H9 (cell line): ENCODE measurements around the gene NXPH1. TPM values are rescaled to one million over a fixed set of nuclear protein-coding genes. Genes with fewer than 3 reads are reported as not detected.

Experiments used
- DNase-seq: peaks from one replicate; pipeline ENCODE4 v3.0.0-alpha.2; 2017
- H2AFZ ChIP-seq: one replicate; pipeline ENCODE4 v1.6.1; 2013; ENCODE audit warnings: mild to moderate bottlenecking, low read length, control low read depth, moderate library complexity
- H2AK5ac ChIP-seq: 2 replicates; pipeline ENCODE4 v1.6.1; 2013; ENCODE audit warnings: low read length, control low read depth, mixed read lengths; ENCODE audit not compliant: insufficient read length
- H2BK120ac ChIP-seq: one replicate; pipeline ENCODE4 v1.6.1; 2013; ENCODE audit warnings: low read depth, mild to moderate bottlenecking, low read length, control low read depth, inconsistent platforms; ENCODE audit not compliant: poor library complexity, severe bottlenecking
- H2BK12ac ChIP-seq: 2 replicates; pipeline ENCODE4 v1.6.1; 2013; ENCODE audit warnings: low read length, control low read depth, mixed read lengths, low read depth; ENCODE audit not compliant: insufficient read length
- H2BK15ac ChIP-seq: 2 replicates; pipeline ENCODE4 v1.6.1; 2013; ENCODE audit warnings: low read depth, low read length, control low read depth
- H2BK20ac ChIP-seq: one replicate; pipeline ENCODE4 v1.6.1; 2013; ENCODE audit warnings: low read depth, mild to moderate bottlenecking, low read length, control low read depth, inconsistent platforms; ENCODE audit not compliant: poor library complexity, severe bottlenecking
- H2BK5ac ChIP-seq: 2 replicates; pipeline ENCODE4 v1.6.1; 2013; ENCODE audit warnings: low read length, control low read depth, mixed read lengths; ENCODE audit not compliant: insufficient read length
- H3K14ac ChIP-seq: 2 replicates; pipeline ENCODE4 v1.6.1; 2013; ENCODE audit warnings: low read length, control low read depth; ENCODE audit not compliant: insufficient read depth
- H3K18ac ChIP-seq: 2 replicates; pipeline ENCODE4 v1.6.1; 2013; ENCODE audit warnings: low read depth, mild to moderate bottlenecking, mixed read lengths, low read length, control low read depth; ENCODE audit not compliant: insufficient read length
- H3K23ac ChIP-seq: 2 replicates; pipeline ENCODE4 v1.6.1; 2013; ENCODE audit warnings: low read length, control low read depth, mixed read lengths, low read depth; ENCODE audit not compliant: insufficient read length
- H3K23me2 ChIP-seq: 2 replicates; pipeline ENCODE4 v1.6.1; 2013; ENCODE audit warnings: low read depth, mild to moderate bottlenecking, mixed read lengths, low read length, control low read depth; ENCODE audit not compliant: insufficient read length, poor library complexity, severe bottlenecking
- H3K27ac ChIP-seq: 2 replicates; pipeline ENCODE4 v1.5.1; 2013; ENCODE audit warnings: low read length, control low read depth, mixed read lengths, low read depth; ENCODE audit not compliant: insufficient read length
- H3K27me3 ChIP-seq: 2 replicates; pipeline ENCODE4 v1.6.1; 2013; ENCODE audit warnings: low read length, control low read depth, inconsistent platforms; ENCODE audit not compliant: insufficient read depth
- H3K4ac ChIP-seq: 2 replicates; pipeline ENCODE4 v1.6.1; 2013; ENCODE audit warnings: low read depth, mild to moderate bottlenecking, control low read depth, inconsistent platforms, low read length, moderate library complexity
- H3K4me1 ChIP-seq: 2 replicates; pipeline ENCODE4 v1.6.1; 2013; ENCODE audit warnings: low read length, control low read depth, inconsistent platforms; ENCODE audit not compliant: insufficient read depth
- H3K4me2 ChIP-seq: 2 replicates; pipeline ENCODE4 v1.6.1; 2013; ENCODE audit warnings: low read length, control low read depth, mixed read lengths; ENCODE audit not compliant: insufficient read length, insufficient read depth
- H3K56ac ChIP-seq: 2 replicates; pipeline ENCODE4 v1.6.1; 2013; ENCODE audit warnings: low read depth, mild to moderate bottlenecking, mixed read lengths, low read length, control low read depth; ENCODE audit not compliant: insufficient read length
- H3K79me1 ChIP-seq: 2 replicates; pipeline ENCODE4 v1.6.1; 2013; ENCODE audit warnings: low read depth, mild to moderate bottlenecking, moderate library complexity, low read length, control low read depth, inconsistent platforms; ENCODE audit not compliant: insufficient read depth, poor library complexity, severe bottlenecking
- H3K79me2 ChIP-seq: 2 replicates; pipeline ENCODE4 v1.6.1; 2013; ENCODE audit warnings: low read length, control low read depth, inconsistent platforms; ENCODE audit not compliant: insufficient read depth
- H3K9ac ChIP-seq: 2 replicates; pipeline ENCODE4 v1.6.1; 2013; ENCODE audit warnings: low read length, control low read depth, mixed read lengths; ENCODE audit not compliant: insufficient read length; ENCODE audit errors: extremely low read depth
- H3K9me3 ChIP-seq: one replicate; pipeline ENCODE4 v1.6.1; 2013; ENCODE audit warnings: low read depth, low read length, inconsistent platforms; ENCODE audit not compliant: control insufficient read depth
- H3T11ph ChIP-seq: one replicate; pipeline ENCODE4 v1.6.1; 2013; ENCODE audit warnings: mild to moderate bottlenecking, low read length, control low read depth, inconsistent platforms
- H4K20me1 ChIP-seq: one replicate; pipeline ENCODE4 v1.6.1; 2013; ENCODE audit not compliant: control insufficient read depth, insufficient read length, insufficient read depth
- H4K5ac ChIP-seq: 2 replicates; pipeline ENCODE4 v1.6.1; 2013; ENCODE audit warnings: low read depth, mild to moderate bottlenecking, mixed read lengths, low read length, control low read depth; ENCODE audit not compliant: insufficient read length
- H4K8ac ChIP-seq: replicated peaks from 2 replicates; pipeline ENCODE4 v1.6.1; 2013; ENCODE audit warnings: low read length, control low read depth, mixed read lengths, low read depth; ENCODE audit not compliant: insufficient read length
- H4K91ac ChIP-seq: 2 replicates; pipeline ENCODE4 v1.6.1; 2013; ENCODE audit warnings: low read depth, mild to moderate bottlenecking, moderate library complexity, mixed read lengths, low read length, control low read depth; ENCODE audit not compliant: insufficient read length
- H3K27ac Mint-ChIP-seq, 3 experiments: 2 replicates in 2 of 3; 3 replicates in 1 of 3; pipeline ENCODE4 v1.8.0; 2020 to 2021; ENCODE audit warnings: mixed read lengths in 3 of 3, mild to moderate bottlenecking in 1 of 3, moderate library complexity in 1 of 3
- H3K27me3 Mint-ChIP-seq: 2 replicates; pipeline ENCODE4 v1.8.0; 2021; ENCODE audit warnings: low read depth, mild to moderate bottlenecking, moderate library complexity, mixed read lengths
- H3K36me3 Mint-ChIP-seq, 3 experiments: 2 replicates in 2 of 3; 3 replicates in 1 of 3; pipeline ENCODE4 v1.8.0; 2020 to 2021; ENCODE audit warnings: low read depth in 3 of 3, mixed read lengths in 3 of 3; ENCODE audit not compliant: insufficient read depth in 1 of 3
- H3K4me1 Mint-ChIP-seq, 2 experiments: 2 replicates each; pipeline ENCODE4 v1.8.0; 2020; ENCODE audit warnings: mixed read lengths in 2 of 2
- H3K4me3 Mint-ChIP-seq, 2 experiments: 2 replicates in 1 of 2; 3 replicates in 1 of 2; pipeline ENCODE4 v1.8.0; 2020 to 2021; ENCODE audit warnings: mild to moderate bottlenecking in 2 of 2, mixed read lengths in 2 of 2, moderate library complexity in 1 of 2
- H3K9me3 Mint-ChIP-seq, 2 experiments: 2 replicates in 1 of 2; 3 replicates in 1 of 2; pipeline ENCODE4 v1.8.0; 2020; ENCODE audit warnings: mild to moderate bottlenecking in 2 of 2, mixed read lengths in 2 of 2, moderate library complexity in 1 of 2
- WGBS: extraction: QIAGEN DNeasy Blood & Tissue Kit; methylation state at CpG from one replicate; pipeline ENCODE4 v1.1.7; 2013; ENCODE audit warnings: missing lambda C conversion rate, low lambda C conversion rate, mixed read lengths; ENCODE audit not compliant: insufficient read length; ENCODE audit errors: extremely low coverage; 5-methylcytosine and 5-hydroxymethylcytosine counted together
- total RNA-seq: library from RNA; stranded (reverse); gene quantifications from 2 replicates; pipeline ENCODE4 v1.2.1, GENCODE V29; 2021
- TF ChIP-seq, protein P1 (sequence below): fragments of 200-600 bp; sonication (generic); conservative IDR thresholded peaks from 3 replicates; pipeline ENCODE4 v1.8.0; 2021; ENCODE audit warnings: antibody characterized with exemption, mild to moderate bottlenecking

NXPH1 gene
- total RNA-seq, 1 experiment from 2014 or later = 0.15 TPM

GRCh38 chr7:8480527-8480926, 47.1 kb downstream of the NXPH1 start:
- WGBS = no CpG with 5 or more reads among the region's 3 CpGs
- Histone ChIP-seq H3K9ac (no peak overlapping the region), H3K4me2 (no peak overlapping the region), H3K27me3 (no peaks in the 10 kb centered on the region), H2BK12ac (no peak overlapping the region), H4K8ac (no peak overlapping the region), H4K5ac (no peak overlapping the region), H2BK120ac (no peak overlapping the region), H3K18ac (no peak overlapping the region), H3K79me1 (no peaks in the 10 kb centered on the region), H3K9me3 (no peaks in the 10 kb centered on the region), H3T11ph (no peak overlapping the region), H3K4ac (no peak overlapping the region), H4K20me1 (no peaks in the 10 kb centered on the region), H3K79me2 (no peaks in the 10 kb centered on the region), H3K27ac (no peak overlapping the region), H4K91ac (no peak overlapping the region), H2AK5ac (no peak overlapping the region), H2BK20ac (no peak overlapping the region), H3K56ac (no peak overlapping the region), H2BK5ac (no peak overlapping the region), H2AFZ (no peak overlapping the region), H3K23ac (no peak overlapping the region), H3K14ac (no peak overlapping the region), H3K23me2 (no peaks in the 10 kb centered on the region), H2BK15ac (no peak overlapping the region), H3K4me1 (no peaks in the 10 kb centered on the region)
- H3K4me1 Mint-ChIP-seq = no peaks in the 10 kb centered on the region
- H3K4me3 Mint-ChIP-seq = no peak overlapping the region
- TF ChIP-seq, protein P1, sequence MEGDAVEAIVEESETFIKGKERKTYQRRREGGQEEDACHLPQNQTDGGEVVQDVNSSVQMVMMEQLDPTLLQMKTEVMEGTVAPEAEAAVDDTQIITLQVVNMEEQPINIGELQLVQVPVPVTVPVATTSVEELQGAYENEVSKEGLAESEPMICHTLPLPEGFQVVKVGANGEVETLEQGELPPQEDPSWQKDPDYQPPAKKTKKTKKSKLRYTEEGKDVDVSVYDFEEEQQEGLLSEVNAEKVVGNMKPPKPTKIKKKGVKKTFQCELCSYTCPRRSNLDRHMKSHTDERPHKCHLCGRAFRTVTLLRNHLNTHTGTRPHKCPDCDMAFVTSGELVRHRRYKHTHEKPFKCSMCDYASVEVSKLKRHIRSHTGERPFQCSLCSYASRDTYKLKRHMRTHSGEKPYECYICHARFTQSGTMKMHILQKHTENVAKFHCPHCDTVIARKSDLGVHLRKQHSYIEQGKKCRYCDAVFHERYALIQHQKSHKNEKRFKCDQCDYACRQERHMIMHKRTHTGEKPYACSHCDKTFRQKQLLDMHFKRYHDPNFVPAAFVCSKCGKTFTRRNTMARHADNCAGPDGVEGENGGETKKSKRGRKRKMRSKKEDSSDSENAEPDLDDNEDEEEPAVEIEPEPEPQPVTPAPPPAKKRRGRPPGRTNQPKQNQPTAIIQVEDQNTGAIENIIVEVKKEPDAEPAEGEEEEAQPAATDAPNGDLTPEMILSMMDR = no peak
- H3K27me3 Mint-ChIP-seq = no peaks in the 10 kb centered on the region
- H3K27ac Mint-ChIP-seq = no peak overlapping the region
- H3K36me3 Mint-ChIP-seq = no peaks in the 10 kb centered on the region; a peak in 1 of 7 replicates
- DNase-seq = no peak
- peaks cover 3 to 7% of the 10 kb centered on the region in 2 experiments; a peak in 3 of 5 replicates for H3K9me3 Mint-ChIP-seq
